HG03280 (cell line): ENCODE measurements around the gene FAM53A.
"Not testable (repeated sequence)": the region's sequence is repeated elsewhere in the genome, so short reads cannot be mapped to it uniquely, and the experiment has no call there.

ENCODE experiments used
- ATAC-seq: cut with Tn5 transposase; IDR thresholded peaks from one replicate; pipeline ENCODE4 v1.9.1; 2021; ENCODE audit warnings: mild to moderate bottlenecking, moderate library complexity; ENCODE audit not compliant: unreplicated experiment

Gene FAM53A

DNA sequence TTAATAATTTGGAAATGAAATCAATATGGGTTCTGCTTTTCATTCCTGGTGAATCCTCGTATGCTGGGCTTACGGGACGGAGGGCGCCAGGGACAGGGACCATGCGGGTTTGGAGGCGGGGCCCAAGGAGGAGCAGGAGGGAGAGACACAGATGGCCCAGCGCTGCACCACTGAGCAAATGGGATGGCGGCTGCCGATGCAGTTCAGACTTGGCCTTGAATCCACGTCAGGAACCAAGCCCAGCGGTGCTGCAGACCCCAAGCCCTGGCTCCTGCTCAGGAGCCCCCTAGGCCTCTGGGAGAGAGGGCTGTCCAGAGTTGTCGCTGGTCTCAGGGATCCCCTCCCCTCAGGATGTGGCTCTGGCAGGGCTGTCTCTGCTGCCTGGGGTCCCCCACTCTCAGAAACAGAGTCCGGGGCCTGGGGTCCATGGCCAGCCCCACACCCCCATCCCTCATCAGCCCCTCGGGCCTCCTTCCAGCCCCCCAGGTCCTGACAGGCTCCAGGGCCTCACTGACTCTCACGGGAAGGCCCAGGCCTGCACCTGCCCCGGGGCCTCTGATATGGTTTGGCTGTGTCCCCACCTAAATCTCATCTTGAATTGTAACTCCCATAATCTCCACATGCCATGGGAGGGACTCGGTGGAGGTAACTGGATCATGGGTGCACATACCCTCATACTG, 75.2 kb downstream of the FAM53A start:
- no peak for ATAC-seq

GRCh38 chr4:1608196-1608820, 75.8 kb downstream of the FAM53A start:
- ATAC-seq, result no peak

DNA sequence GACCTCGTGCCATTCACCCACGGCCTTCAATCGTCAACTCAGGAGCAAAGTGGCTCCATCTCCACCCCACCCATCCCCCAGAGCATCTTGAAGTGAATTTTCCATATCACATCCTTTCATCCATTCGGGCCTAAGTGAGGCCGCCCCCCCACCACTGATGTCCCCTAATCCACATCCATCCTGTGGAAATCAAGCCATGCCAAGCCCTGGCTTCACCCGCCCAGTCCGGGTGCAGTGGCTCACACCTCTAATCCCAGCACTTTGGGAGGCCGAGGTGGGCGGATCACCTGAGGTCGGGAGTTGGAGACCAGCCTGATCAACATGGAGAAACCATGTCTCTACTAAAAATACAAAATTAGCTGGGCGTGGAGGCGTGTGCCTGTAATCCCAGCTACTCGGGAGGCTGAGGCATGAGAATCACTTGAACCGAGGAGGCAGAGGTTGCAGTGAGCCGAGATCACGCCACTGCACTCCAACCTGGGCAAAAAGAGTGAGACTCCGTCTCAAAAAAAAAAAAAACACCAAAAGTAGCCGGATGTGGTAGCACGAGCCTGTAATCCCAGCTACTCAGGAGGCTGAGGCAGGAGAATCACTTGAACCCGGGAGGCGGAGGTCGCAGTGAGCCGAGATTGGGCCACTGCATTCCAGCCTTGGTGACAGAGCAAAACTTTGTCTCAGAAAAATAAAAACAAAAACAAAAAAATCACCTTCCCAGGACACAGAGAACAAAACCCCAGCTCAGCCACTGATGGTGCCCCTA, 76.5 kb downstream of the FAM53A start:
- ATAC-seq, result not testable (repeated sequence)

DNA sequence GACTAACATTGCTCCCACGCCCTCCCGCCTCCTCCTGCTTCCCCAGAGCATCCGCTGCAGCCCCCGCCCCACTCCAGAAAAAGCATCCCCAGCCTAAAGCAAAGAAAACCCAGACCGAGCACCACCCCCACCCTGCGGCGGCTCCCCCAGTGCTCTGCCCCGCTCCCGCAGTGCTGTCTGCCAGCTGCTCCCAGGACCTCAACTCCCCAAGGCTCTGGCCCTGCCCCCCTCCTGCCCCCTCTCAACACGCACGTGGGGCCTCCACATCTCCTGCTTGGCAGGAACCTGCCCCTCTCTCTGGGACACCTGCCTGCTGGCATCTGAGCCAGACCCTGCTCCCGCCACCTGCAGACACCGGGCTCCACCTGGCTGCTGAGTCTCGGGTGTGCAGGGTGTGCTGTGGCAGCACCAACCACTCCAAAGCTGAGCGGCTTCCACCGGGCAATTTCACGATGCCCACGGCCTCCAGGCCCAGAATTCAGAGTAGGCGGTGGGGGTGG, 79.4 kb downstream of the FAM53A start:
- ATAC-seq, result no peak

GRCh38 chr4:1604181-1604705, 79.9 kb downstream of the FAM53A start:
- ATAC-seq, result no peak

GRCh38 chr4:1603413-1604135, 80.5 kb downstream of the FAM53A start:
- no peak for ATAC-seq

- no peak for ATAC-seq
These were observed 81.3 kb downstream of the FAM53A start for GRCh38 chr4:1602655-1603412.

GRCh38 chr4:1601852-1602654, 82.1 kb downstream of the FAM53A start:
- ATAC-seq, result no peak

- no peak for ATAC-seq
These were observed 82.6 kb downstream of the FAM53A start for GRCh38 chr4:1601533-1601835.

DNA sequence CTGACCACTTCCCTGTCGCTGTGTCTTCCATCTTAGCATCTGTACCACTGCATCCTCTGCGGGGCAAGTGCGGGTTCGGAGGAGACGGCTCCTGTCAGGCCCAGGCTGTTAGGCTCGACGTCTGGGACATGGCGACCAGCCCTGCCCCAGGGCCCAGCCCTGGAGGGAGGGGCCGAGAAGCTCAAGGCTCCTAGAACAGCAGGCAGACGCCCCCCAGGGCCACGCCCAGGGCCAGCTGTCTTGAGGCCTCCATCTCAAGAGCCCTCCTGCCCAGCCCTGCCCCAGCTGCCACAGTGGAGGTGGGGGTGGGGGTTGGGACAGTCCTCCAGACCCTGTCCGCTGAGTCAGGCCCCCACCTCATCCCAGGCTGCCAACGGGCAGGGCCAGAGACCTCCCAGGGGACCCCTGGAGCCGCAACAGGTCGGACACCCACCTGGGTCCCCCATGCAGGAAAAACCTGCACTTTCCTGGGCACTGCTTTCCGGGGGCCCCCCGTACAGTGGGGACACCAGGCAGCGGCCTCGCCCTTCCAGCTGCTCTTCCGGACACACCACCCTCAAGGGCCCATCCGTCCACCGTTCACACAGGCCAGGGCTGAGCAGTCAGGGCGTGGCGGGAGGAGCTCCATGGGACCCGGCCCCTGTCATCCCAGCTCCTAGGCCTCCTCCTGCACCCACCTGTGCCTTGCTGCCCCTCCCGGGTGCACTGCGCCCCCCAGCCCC, 83.1 kb downstream of the FAM53A start:
- ATAC-seq, result no peak

- no peak for ATAC-seq
These were observed 83.8 kb downstream of the FAM53A start for GRCh38 chr4:1600211-1600780.

- ATAC-seq, result no peak
These were observed 84.5 kb downstream of the FAM53A start for GRCh38 chr4:1599491-1600210.

DNA sequence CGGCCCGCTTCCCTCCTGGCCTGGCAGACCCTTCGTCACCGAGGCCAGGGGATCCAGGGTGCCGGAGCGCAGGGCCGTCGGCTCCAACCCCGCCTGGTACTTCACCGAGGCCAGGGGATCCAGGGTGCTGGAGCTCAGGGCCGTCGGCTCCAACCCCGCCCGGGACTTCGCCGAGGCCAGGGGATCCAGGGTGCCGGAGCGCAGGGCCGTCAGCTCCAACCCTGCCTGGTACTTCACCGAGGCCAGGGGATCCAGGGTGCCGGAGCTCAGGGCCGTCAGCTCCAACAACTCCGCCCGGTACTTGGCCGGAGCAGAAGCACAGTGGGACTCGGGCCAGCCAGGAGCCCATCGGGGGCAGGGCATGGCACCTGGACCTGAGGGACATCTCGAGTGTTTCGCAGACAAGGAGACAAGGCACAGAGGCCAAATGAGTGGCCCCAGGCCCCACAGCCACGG, 85.1 kb downstream of the FAM53A start:
- no peak for ATAC-seq

GRCh38 chr4:1598206-1599025, 85.7 kb downstream of the FAM53A start:
- ATAC-seq, result no peak

GRCh38 chr4:1597021-1597931, 86.8 kb downstream of the FAM53A start:
- ATAC-seq, result no peak

DNA sequence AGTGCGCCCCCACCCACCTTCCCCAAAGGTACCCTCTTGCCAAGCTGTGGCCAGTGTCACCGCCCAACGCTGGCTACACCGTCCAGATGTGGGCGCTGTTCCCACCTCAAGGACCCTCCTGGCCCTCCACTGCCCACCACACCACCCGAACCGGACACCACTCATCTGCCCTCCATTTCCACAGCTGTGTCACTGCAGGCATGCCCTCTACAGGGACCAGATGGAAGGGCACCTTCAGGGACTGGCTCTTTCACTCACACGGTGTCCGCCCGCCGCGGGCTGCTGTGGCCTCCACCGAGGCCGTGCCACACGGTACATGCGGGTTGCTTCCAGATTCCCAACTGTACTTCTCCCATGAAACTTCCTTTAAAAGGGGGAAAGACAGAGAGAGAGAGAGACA, 87.7 kb downstream of the FAM53A start:
- ATAC-seq, result no peak
